Colonic mucosa (tissue), 4 donors: ENCODE measurements around the gene PDE5A. TPM values are rescaled to one million over a fixed set of nuclear protein-coding genes. Genes with fewer than 3 reads are reported as not detected.

ENCODE experiments used
- DNase-seq: peaks from one replicate; pipeline ENCODE4 v3.0.0-alpha.2; 2020
- H3K27ac ChIP-seq: fragments of 200-600 bp; one replicate; pipeline ENCODE4 v1.8.0; 2021
- H3K27me3 ChIP-seq: fragments of 200-600 bp; one replicate; pipeline ENCODE4 v1.8.0; 2021
- H3K36me3 ChIP-seq: fragments of 200-600 bp; one replicate; pipeline ENCODE4 v1.8.0; 2021
- H3K4me1 ChIP-seq: fragments of 200-600 bp; one replicate; pipeline ENCODE4 v1.8.0; 2021; ENCODE audit warnings: mild to moderate bottlenecking
- H3K4me3 ChIP-seq: fragments of 200-600 bp; one replicate; pipeline ENCODE4 v1.8.0; 2021
- H3K9ac ChIP-seq, 2 donors: one replicate each; pipeline ENCODE4 v1.7.0; 2013; ENCODE audit warnings: control low read depth in 2 of 2, low read depth in 2 of 2, low read length in 2 of 2
- H3K9me3 ChIP-seq: fragments of 200-600 bp; one replicate; pipeline ENCODE4 v1.8.0; 2021
- intact Hi-C: fragments of 100-400 bp; cut with DNase I; formaldehyde crosslinking; loops from one replicate; pipeline ENCODE4 v1.14.1; 2022
- total RNA-seq, 2 donors: library from RNA; stranded (reverse); fragmentation: NEBNext Ultra II Directional in 1 of 2; extraction: Animal tissue kit (Norgen Biotek cat#: 25700) in 1 of 2; gene quantifications; one replicate each; pipeline ENCODE4 v1.2.1, GENCODE V29; 2021
- TF ChIP-seq, protein P1 (sequence below): fragments of 200-600 bp; IDR thresholded peaks from one replicate; pipeline ENCODE4 v1.8.0; 2022; ENCODE audit warnings: antibody characterized with exemption, mild to moderate bottlenecking
- donor health status: healthy.
- donor health status: DM: no; HTN: no; CAD: no.
- donor health status: DM: no; HTN: no; CAD: no.

The PDE5A gene
- total RNA-seq, 2 donors from 2014 or later = 17.6 to 42.5 TPM

DNA sequence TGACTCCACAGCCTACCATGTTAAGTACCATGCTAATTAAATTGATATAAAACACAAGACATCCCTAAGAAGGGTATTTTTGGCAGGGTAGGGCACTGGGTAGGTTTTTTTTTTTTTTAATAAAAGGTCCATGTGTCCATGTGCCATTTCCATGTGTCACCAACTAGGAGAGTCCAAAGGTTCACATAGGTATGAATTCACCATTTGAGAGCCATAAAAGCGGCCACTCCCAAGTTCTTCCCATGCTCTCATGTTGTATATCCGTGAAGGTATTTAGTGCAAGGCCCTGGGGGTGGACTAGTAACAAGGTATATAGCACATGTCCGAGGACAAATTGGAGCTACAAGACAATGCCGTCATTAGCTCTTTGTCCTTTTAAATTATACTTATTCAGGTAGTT lies 107.3 kb downstream of the PDE5A start:
- peak; percentile 63 for DNase-seq

DNA sequence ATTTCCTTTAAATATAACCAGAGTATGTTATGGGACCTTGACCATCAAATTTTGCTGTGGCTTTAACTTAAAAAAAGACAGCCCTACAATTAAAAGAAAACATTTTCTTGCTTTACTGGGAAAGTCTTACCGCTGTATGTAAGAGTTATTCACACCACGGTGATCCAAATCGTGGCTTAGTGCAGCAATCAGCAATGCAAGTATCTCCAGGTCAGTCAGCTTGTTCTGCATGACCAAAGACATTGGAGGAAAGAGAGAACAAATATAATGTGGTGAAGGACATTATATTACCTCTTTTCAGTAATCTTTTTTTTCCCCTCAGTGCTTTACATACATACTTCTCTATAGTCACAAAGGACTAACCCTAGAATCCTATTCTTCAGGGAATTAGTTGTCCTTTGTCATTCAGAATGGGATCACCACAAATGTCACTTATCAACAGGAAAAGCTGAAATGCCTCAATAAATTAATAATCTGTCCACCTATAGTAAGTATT lies 109.6 kb downstream of the PDE5A start:
- Histone ChIP-seq H3K27ac (no peak overlapping the region), H3K9ac (no peak overlapping the region), H3K27me3 (no peaks in the 10 kb centered on the region), H3K9me3 (no peaks in the 10 kb centered on the region), H3K4me3 (no peak overlapping the region), H3K4me1 (no peaks in the 10 kb centered on the region), H3K36me3 (no peaks in the 10 kb centered on the region)
- TF ChIP-seq, protein P1, sequence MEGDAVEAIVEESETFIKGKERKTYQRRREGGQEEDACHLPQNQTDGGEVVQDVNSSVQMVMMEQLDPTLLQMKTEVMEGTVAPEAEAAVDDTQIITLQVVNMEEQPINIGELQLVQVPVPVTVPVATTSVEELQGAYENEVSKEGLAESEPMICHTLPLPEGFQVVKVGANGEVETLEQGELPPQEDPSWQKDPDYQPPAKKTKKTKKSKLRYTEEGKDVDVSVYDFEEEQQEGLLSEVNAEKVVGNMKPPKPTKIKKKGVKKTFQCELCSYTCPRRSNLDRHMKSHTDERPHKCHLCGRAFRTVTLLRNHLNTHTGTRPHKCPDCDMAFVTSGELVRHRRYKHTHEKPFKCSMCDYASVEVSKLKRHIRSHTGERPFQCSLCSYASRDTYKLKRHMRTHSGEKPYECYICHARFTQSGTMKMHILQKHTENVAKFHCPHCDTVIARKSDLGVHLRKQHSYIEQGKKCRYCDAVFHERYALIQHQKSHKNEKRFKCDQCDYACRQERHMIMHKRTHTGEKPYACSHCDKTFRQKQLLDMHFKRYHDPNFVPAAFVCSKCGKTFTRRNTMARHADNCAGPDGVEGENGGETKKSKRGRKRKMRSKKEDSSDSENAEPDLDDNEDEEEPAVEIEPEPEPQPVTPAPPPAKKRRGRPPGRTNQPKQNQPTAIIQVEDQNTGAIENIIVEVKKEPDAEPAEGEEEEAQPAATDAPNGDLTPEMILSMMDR = no peak
- DNase-seq = no peak
- intact Hi-C loops = no loop called here

More for the DNA sequence above, 107.3 kb downstream of the PDE5A start:
- Histone ChIP-seq H3K9ac (no peak overlapping the region), H3K36me3 (no peaks in the 10 kb centered on the region), H3K4me1 (no peaks in the 10 kb centered on the region), H3K27ac (no peak overlapping the region), H3K4me3 (no peak overlapping the region), H3K9me3 (no peaks in the 10 kb centered on the region), H3K27me3 (no peaks in the 10 kb centered on the region)
- TF ChIP-seq, protein P1 = no peak
- intact Hi-C loops = no loop called here

DNA sequence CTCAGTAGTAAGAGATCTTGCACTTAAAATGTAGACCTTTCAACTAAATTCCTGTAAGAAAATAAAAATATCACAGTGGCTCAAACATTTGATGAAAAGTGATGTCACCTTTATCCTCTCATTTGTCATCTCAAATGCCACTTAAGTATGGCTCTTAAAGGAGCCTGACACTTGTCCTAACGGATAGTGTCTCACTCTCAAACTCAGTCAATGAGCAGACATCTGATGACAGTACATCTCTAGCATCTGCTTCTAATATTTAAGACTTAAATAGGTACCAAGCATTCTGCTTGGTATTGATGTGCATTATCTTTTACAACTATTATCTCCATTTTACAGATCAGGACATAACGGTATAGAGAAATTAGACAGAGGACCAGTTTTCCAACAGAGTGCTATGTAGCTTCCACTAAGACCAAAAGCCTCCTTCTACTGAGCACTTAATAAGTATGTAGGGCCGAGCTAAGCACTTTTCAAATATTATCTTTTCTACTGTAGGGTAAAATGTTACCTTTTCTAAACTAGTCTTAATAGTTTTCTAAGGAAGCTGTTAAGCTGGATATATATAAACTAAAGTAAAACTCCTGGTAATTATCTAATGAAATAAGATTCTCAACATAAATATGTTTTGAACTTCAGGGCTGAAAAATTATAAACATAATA lies 110.2 kb downstream of the PDE5A start:
- Histone ChIP-seq H3K4me3 (no peak overlapping the region), H3K9ac (no peak overlapping the region), H3K4me1 (no peaks in the 10 kb centered on the region), H3K27ac (no peak overlapping the region), H3K9me3 (no peaks in the 10 kb centered on the region), H3K36me3 (no peaks in the 10 kb centered on the region), H3K27me3 (no peaks in the 10 kb centered on the region)
- DNase-seq = no peak
- intact Hi-C loops = no loop called here
- TF ChIP-seq, protein P1 = no peak

DNA sequence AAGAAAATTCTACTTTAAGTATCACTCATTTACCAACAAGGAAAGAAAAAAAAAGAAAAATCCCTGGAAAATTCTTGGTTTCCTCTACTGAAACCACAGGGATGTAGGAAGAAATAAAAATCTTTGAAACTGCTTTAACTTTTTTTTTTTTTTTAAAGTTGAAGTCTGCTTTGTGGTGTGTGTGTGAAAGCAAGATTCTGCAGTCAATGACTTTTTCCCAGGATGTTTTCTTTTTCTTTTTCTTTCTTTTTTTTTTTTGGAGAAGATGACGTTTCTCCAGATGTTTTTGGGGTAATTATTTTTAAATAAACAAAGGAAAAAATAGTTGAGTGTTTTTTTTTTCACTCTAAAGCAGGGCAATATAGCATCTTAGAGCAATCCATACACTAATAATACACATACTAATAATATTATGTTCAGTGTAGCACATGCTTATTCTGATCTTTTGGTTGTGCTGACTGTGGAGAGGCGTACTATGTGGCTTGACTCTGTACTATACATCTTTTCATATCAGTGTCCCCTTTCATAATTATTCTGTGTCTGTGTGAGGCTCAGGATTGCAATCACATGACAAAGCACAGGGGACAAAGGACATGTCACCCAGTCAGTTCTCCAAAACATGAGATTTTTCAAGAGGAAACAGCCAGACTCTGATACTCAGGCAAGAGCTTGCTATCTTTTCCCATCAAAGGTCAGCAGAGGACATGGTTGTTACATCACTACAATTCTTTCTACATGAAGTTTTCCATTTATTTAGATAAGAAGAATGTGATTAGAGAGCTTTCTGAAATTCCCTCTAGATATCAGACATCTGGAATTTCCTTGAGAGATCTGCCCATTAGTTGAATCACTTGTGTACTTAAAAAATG lies 111.0 kb downstream of the PDE5A start:
- no peaks in the 10 kb centered on the region for H3K36me3 ChIP-seq
- no peak overlapping the region for H3K4me3 ChIP-seq
- TF ChIP-seq, protein P1 = no peak
- H3K9ac ChIP-seq = no peak overlapping the region
- H3K27me3 ChIP-seq = no peaks in the 10 kb centered on the region
- H3K9me3 ChIP-seq = no peaks in the 10 kb centered on the region
- no peak overlapping the region for H3K27ac ChIP-seq
- intact Hi-C loops = no loop called here
- no peaks in the 10 kb centered on the region for H3K4me1 ChIP-seq
- no peak for DNase-seq

DNA sequence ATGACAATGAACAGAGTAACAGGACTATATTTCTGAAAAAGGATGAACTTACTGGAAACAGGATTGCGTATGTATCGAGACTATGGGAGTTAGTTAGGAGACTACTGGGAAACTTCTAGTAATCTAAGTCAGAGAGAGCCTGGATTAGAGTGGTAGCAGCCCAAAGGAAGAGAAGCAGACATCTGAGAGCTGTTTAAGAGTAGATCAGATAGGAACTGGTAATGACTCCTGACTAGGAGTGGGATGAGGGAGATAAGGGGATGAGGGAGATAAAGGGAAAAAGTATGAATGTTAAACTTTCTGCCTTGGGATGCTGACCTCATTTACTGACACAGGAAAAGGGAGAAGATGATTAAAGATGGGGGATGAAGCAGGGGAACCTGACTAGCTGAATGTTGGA lies 116.2 kb downstream of the PDE5A start:
- no peak overlapping the region for H3K27ac ChIP-seq
- no peak overlapping the region for H3K9ac ChIP-seq
- no peaks in the 10 kb centered on the region for H3K9me3 ChIP-seq
- intact Hi-C loops = no loop called here
- no peaks in the 10 kb centered on the region for H3K27me3 ChIP-seq
- H3K4me1 ChIP-seq = no peaks in the 10 kb centered on the region
- no peaks in the 10 kb centered on the region for H3K36me3 ChIP-seq
- H3K4me3 ChIP-seq = no peak overlapping the region
- no peak for DNase-seq
- TF ChIP-seq, protein P1 = no peak
